Activated CD8-positive, alpha-beta T cell treated with anti-CD3 and anti-CD28 coated beads for 36 hours (primary cell): ENCODE results near the gene DIO3. TPM values are rescaled to one million over a fixed set of nuclear protein-coding genes. Genes with fewer than 3 reads are reported as not detected.

Experiments used
- ATAC-seq: fragments of 200-7000 bp; cut with Tn5 transposase; one replicate; pipeline ENCODE4 v1.10.0; 2021; ENCODE audit warnings: mild to moderate bottlenecking, moderate library complexity
- CTCF ChIA-PET: fragments of 350-600 bp; sonication (Branson Sonifier 250); formaldehyde crosslinking; loops from one replicate; lab custom pipeline; 2021; ENCODE audit warnings: antibody characterized with exemption; lab: Charles Lee
- POLR2A ChIA-PET: fragments of 350-600 bp; sonication (Branson Sonifier 250); formaldehyde crosslinking; loops from one replicate; lab custom pipeline; 2021; ENCODE audit warnings: antibody characterized with exemption; lab: Charles Lee
- DNase-seq: peaks from one replicate; pipeline ENCODE4 v3.0.0-alpha.2; 2020
- H3K27ac Mint-ChIP-seq: one replicate; pipeline ENCODE4 v1.8.0; 2021; ENCODE audit warnings: mild to moderate bottlenecking, mixed read lengths
- H3K27me3 Mint-ChIP-seq: one replicate; pipeline ENCODE4 v1.8.0; 2021; ENCODE audit warnings: mixed read lengths
- H3K36me3 Mint-ChIP-seq: one replicate; pipeline ENCODE4 v1.8.0; 2021; ENCODE audit warnings: low read depth, mixed read lengths
- H3K4me1 Mint-ChIP-seq: one replicate; pipeline ENCODE4 v1.8.0; 2021; ENCODE audit warnings: low read depth, mixed read lengths
- H3K4me3 Mint-ChIP-seq: one replicate; pipeline ENCODE4 v1.8.0; 2021; ENCODE audit warnings: mild to moderate bottlenecking, moderate library complexity, mixed read lengths
- H3K9me3 Mint-ChIP-seq: one replicate; pipeline ENCODE4 v1.8.0; 2021; ENCODE audit warnings: mixed read lengths
- intact Hi-C: fragments of 100-400 bp; cut with micrococcal nuclease; formaldehyde crosslinking; loops from one replicate; pipeline ENCODE4 v1.10.0; 2022
- total RNA-seq, 2 experiments: library from RNA; stranded (reverse); gene quantifications; one replicate each; pipeline ENCODE4 v1.2.3, GENCODE V29; 2021
- TF ChIP-seq, protein P1 (sequence below): fragments of 200-600 bp; IDR thresholded peaks from one replicate; pipeline ENCODE4 v1.8.0; 2022; ENCODE audit warnings: antibody characterized with exemption, mild to moderate bottlenecking

Gene DIO3
- total RNA-seq, 2 experiments from 2014 or later, result not detected

GRCh38 chr14:101596742-101597141 lies 35.4 kb downstream of the DIO3 start:
- TF ChIP-seq, protein P1, sequence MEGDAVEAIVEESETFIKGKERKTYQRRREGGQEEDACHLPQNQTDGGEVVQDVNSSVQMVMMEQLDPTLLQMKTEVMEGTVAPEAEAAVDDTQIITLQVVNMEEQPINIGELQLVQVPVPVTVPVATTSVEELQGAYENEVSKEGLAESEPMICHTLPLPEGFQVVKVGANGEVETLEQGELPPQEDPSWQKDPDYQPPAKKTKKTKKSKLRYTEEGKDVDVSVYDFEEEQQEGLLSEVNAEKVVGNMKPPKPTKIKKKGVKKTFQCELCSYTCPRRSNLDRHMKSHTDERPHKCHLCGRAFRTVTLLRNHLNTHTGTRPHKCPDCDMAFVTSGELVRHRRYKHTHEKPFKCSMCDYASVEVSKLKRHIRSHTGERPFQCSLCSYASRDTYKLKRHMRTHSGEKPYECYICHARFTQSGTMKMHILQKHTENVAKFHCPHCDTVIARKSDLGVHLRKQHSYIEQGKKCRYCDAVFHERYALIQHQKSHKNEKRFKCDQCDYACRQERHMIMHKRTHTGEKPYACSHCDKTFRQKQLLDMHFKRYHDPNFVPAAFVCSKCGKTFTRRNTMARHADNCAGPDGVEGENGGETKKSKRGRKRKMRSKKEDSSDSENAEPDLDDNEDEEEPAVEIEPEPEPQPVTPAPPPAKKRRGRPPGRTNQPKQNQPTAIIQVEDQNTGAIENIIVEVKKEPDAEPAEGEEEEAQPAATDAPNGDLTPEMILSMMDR, result no peak
- POLR2A ChIA-PET, result no interaction called here
- peaks cover 35% of the 10 kb centered on the region for H3K4me1 Mint-ChIP-seq

DNA sequence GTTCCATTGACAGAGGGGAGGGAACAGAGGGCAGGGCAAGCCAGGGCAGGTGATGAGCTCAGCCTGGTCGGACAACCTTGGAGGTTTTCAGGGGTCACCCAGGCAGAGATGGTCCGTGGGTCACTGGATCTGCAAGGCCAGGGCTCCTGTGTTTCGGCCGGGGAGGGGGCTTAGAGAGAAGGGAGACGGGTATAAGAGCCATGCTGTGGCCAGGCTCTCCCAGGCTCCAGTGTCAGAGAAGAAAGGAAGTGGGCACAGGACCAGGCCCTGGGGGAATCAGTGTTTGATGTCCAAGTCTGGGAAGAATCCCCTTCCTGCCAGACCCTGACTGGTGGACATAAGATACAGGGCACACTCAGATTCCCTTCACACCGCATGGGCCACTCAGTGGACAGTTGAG lies 36.9 kb downstream of the DIO3 start:
- ChIA-PET POLR2A (interaction anchor here (0.9 kb wide), 1 partner anchor 9 kb away, joined by 4 read pairs; no protein-coding TSS in a partner anchor), CTCF (no interaction called here)
- no peak for DNase-seq
- TF ChIP-seq, protein P1, result no peak
- H3K9me3 Mint-ChIP-seq, result peaks cover 13% of the 10 kb centered on the region
- peaks cover 7% of the 10 kb centered on the region for H3K36me3 Mint-ChIP-seq
- no peaks in the 10 kb centered on the region for H3K27me3 Mint-ChIP-seq
- ATAC-seq, result no peak
- peaks cover 35% of the 10 kb centered on the region for H3K4me1 Mint-ChIP-seq
- no peak overlapping the region for H3K4me3 Mint-ChIP-seq
- intact Hi-C loops, result no loop called here
- no peak overlapping the region for H3K27ac Mint-ChIP-seq

More at GRCh38 chr14:101596742-101597141, 35.4 kb downstream of the DIO3 start:
- Mint-ChIP-seq H3K27me3 (no peaks in the 10 kb centered on the region), H3K4me3 (no peak overlapping the region), H3K36me3 (peaks cover 7% of the 10 kb centered on the region), H3K27ac (peak overlapping the region; percentile 88), H3K9me3 (peaks cover 13% of the 10 kb centered on the region)
- ATAC-seq (peak; percentile 10), DNase-seq (no peak)
- intact Hi-C loops, result no loop called here
- CTCF ChIA-PET, result no interaction called here

DNA sequence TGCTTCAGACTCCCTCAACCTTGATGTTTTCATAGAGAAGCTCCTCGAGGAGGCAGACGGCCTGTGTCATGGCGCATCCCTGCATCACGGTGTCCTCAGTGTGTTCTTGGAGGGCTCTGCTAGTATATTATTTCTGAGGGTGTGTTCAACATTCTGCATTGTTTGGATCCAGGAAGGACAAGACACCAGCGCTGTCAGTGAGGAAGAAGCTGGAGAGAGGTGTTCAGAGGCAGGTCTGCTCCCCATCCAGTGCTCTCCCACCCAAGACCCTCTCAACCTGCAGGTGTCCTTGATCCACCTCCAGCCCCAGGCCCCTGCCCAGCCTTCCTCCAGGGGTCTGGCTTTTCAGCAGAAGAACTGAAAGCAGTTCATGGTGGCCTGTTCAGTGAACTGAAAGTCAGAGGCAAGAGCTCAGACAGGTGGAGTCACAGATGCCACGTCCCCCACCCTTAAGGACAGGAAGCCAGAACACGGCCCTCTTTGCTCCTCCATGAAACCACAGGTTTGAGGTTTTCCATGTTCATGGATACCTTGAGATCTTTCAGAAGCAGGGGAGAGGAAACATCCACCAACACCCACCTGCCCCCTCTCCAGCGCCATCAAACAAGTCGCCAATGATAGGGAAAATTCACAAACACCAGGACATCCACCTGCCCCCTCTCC lies 37.4 kb downstream of the DIO3 start:
- POLR2A ChIA-PET, result interaction anchor here (0.8 to 0.9 kb wide), 2 partner anchors 10 to 37 kb away, joined by 3 to 4 read pairs; no protein-coding TSS in a partner anchor
- Mint-ChIP-seq H3K27ac (no peak overlapping the region), H3K9me3 (peaks cover 13% of the 10 kb centered on the region), H3K4me1 (peaks cover 35% of the 10 kb centered on the region), H3K27me3 (no peaks in the 10 kb centered on the region), H3K36me3 (peaks cover 7% of the 10 kb centered on the region), H3K4me3 (no peak overlapping the region)
- intact Hi-C loops, result no loop called here
- CTCF ChIA-PET, result no interaction called here
- TF ChIP-seq, protein P1, result no peak
- DNase-seq (no peak), ATAC-seq (no peak)

DNA sequence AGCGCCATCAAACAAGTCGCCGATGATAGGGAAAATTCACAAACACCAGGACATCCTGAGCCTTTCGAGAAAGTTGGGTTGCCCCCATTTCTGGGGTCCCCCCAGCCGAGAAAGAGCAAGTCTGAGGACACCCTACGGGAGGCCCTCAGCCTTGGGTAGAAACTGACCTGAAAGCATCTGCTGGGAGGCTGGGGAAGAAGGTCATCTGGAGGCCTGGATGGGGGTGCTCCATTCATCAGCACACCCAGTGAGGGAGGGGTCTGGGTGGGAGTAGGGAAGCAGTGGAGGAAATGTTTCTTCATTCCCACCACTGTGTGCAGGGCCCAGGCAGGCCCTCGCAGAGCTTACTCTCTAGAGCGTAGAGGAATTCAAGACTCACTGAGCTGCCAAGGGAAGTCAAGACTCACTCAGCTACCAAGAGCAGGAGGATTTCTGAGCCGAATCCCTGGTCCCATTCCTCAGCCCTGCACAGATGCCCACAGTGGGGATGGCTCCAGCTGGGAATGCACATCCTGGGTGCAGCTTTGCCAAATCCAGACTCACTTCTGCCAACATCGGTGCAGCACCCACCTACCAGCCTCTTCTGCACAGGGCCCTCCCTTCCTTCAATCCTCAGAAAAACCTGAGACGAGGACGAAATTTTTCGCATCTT lies 38.1 kb downstream of the DIO3 start:
- no peak for ATAC-seq
- POLR2A ChIA-PET, result interaction anchor here (0.8 kb wide), 1 partner anchor 36 kb away, joined by 3 read pairs; no protein-coding TSS in a partner anchor
- H3K27me3 Mint-ChIP-seq, result no peaks in the 10 kb centered on the region
- intact Hi-C loops, result no loop called here
- peaks cover 13% of the 10 kb centered on the region for H3K9me3 Mint-ChIP-seq
- H3K36me3 Mint-ChIP-seq, result peaks cover 7% of the 10 kb centered on the region
- no peak for DNase-seq
- TF ChIP-seq, protein P1, result no peak
- no peak overlapping the region for H3K4me3 Mint-ChIP-seq
- no peak overlapping the region for H3K27ac Mint-ChIP-seq
- CTCF ChIA-PET, result no interaction called here
- H3K4me1 Mint-ChIP-seq, result peaks cover 35% of the 10 kb centered on the region

- ChIA-PET POLR2A (no interaction called here), CTCF (no interaction called here)
- DNase-seq (no peak), ATAC-seq (no peak)
- TF ChIP-seq, protein P1, result no peak
- peaks cover 10% of the 10 kb centered on the region for H3K9me3 Mint-ChIP-seq
- intact Hi-C loops, result no loop called here
- H3K27ac Mint-ChIP-seq, result no peak overlapping the region
- peaks cover 3% of the 10 kb centered on the region for H3K27me3 Mint-ChIP-seq
- H3K4me3 Mint-ChIP-seq, result no peak overlapping the region
- peaks cover 7% of the 10 kb centered on the region for H3K36me3 Mint-ChIP-seq
- peaks cover 34% of the 10 kb centered on the region for H3K4me1 Mint-ChIP-seq
Observed at GRCh38 chr14:101600336-101600890, 39.1 kb downstream of the DIO3 start.
